Suprapubic skin (tissue), 4 donors: ENCODE data around the gene TLE7.

Source experiments
- EP300 ChIP-seq: sonication (generic); formaldehyde crosslinking; IDR thresholded peaks from one replicate; pipeline ENCODE4 v1.6.1; 2017; ENCODE audit warnings: antibody characterized with exemption
- POLR2A ChIP-seq, 2 donors: fragments of 450-650 bp; IDR thresholded peaks; one replicate each; pipeline ENCODE4 v1.6.1; 2017; ENCODE audit warnings: antibody characterized with exemption in 2 of 2, mild to moderate bottlenecking in 2 of 2, moderate library complexity in 2 of 2
- POLR2AphosphoS5 ChIP-seq, 3 donors: sonication (generic); formaldehyde crosslinking; IDR thresholded peaks; one replicate each; pipeline ENCODE4 v1.6.1; 2017; ENCODE audit warnings: antibody characterized with exemption in 3 of 3
- TF ChIP-seq, protein P1 (sequence below), 2 donors: fragments of 200-600 bp in 1 of 2; fragments of 450-650 bp in 1 of 2; sonication (generic) in 1 of 2; IDR thresholded peaks; one replicate each; pipeline ENCODE4 v1.5.1; 2016 to 2019; ENCODE audit warnings: antibody characterized with exemption in 2 of 2, mild to moderate bottlenecking in 1 of 2, moderate library complexity in 1 of 2

DNA sequence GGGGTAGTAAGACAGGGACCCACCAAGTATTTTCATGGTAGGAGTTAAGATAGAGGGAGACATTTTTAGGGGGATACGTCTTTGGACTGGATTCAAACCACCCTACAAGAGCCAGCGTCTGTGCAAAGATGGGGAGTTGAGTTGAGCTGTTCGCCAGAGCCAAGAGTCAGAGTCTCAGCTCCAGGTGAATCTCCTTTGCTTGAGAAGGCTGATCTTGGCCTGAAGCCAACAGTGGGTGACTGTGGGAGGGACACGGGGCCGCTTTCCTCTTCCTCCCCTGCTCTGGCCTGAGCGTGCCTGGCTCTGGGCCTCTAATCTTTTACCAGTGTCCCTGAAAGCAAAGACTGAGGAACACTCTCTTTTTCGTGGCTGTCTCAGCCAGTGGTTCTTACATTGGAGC lies 5.4 kb downstream of the TLE7 start:
- no peak for TF ChIP-seq POLR2AphosphoS5 (IDR thresholded peaks at IDR 0.05)
- TF ChIP-seq, protein P1, sequence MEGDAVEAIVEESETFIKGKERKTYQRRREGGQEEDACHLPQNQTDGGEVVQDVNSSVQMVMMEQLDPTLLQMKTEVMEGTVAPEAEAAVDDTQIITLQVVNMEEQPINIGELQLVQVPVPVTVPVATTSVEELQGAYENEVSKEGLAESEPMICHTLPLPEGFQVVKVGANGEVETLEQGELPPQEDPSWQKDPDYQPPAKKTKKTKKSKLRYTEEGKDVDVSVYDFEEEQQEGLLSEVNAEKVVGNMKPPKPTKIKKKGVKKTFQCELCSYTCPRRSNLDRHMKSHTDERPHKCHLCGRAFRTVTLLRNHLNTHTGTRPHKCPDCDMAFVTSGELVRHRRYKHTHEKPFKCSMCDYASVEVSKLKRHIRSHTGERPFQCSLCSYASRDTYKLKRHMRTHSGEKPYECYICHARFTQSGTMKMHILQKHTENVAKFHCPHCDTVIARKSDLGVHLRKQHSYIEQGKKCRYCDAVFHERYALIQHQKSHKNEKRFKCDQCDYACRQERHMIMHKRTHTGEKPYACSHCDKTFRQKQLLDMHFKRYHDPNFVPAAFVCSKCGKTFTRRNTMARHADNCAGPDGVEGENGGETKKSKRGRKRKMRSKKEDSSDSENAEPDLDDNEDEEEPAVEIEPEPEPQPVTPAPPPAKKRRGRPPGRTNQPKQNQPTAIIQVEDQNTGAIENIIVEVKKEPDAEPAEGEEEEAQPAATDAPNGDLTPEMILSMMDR (IDR thresholded peaks at IDR 0.05), result no peak
- TF ChIP-seq POLR2A (IDR thresholded peaks at IDR 0.05), result no peak
- TF ChIP-seq EP300, result no peak
